Iris pigment epithelial cell (primary cell): ENCODE results near the gene C15orf62.

Experiments
- DNase-seq: peaks from one replicate; pipeline ENCODE4 v3.0.0-alpha.2; 2011; ENCODE audit warnings: low read depth

The C15orf62 gene

DNA sequence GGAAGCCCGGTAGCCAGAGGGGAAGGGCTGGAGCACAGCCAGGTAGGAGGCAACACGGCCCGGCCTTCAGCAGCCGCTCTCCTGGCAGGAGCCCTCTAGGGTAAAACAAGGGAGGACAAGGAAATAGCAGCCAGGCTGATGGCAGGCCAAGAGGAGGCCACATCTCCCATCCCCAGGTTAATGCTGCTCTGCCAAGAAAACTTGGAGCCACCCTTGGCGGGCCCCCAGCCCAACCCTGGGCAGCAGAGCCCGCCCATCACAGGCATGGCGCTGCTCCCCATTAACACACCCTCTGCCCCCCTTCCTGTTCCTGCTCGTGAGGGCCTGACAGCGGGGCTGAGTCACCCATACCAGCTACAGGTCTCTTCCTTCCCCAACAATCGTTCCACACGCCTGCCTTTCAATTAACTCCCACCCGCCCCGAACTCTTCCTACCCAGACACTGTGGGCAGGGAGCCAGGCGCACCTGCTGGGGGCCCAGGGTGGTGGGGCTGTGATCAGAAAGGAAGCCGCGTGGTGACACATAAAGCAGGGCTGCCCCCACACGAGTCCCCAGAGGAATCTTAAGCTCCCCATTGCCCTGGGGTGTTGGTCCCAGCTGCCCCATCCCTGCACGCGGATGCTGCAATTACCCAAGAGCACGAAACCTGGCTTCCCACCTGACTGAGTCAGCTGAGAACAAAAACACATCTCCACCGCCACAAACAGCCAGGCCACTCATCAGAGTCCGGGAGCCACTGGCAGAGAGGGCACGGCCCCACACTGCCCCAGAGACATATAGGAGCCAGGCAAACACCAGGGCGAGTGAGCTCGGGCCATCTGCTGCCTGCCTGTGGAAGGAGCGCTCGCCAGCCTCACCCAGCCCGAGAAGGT, at the start of gene C15orf62:
TSS of gene C15orf62 (plus strand) at position 707 of the 873 bp plus-strand sequence. CDS start 516 bp downstream, outside the sequence.
- DNase-seq = peak; percentile 66

- DNase-seq = no peak
Observed at GRCh38 chr15:40721701-40722100, 48.1 kb upstream of the C15orf62 start.

- no peak for DNase-seq
Observed at GRCh38 chr15:40722354-40722753, 47.4 kb upstream of the C15orf62 start.

DNA sequence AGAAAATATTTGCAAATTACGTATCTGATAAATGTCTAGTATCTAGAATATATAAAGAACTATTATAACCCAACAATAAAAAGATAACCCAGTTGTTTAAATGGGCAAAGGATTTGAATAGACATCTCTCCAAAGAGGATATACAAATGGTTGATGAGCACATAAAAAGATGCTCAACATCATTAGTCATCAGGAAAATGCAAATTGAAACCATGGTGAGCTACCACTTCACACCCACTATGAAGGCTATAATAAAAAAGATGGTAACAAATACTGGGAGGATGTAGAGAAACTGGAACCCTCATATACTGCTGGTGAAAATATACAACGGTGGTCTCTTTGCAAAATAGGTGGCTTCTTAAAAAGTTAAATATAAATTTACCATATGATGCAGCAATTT, 46.8 kb upstream of the C15orf62 start:
- DNase-seq = peak; percentile 25

DNA sequence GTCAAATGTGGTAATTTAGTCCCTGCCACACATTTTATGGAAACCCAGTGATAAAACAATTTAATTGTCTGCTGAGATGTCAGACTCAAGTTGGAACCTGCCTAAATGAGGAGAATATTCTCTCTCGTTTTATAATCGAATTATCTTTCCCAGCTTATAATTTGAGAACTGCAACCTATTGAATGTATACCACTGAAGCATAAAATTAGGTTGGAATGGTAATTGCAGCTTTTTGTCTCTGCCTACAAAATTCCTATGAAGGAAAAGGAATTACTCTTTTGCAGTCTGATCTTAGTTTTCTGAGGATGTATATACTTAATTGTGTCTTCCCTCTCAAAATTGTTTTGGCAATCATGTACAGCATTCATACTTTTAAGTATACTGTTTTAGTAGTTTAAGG, 45.9 kb upstream of the C15orf62 start:
- DNase-seq = no peak

- peak; percentile 31 for DNase-seq
Observed at GRCh38 chr15:40731034-40731433, 38.7 kb upstream of the C15orf62 start.

DNA sequence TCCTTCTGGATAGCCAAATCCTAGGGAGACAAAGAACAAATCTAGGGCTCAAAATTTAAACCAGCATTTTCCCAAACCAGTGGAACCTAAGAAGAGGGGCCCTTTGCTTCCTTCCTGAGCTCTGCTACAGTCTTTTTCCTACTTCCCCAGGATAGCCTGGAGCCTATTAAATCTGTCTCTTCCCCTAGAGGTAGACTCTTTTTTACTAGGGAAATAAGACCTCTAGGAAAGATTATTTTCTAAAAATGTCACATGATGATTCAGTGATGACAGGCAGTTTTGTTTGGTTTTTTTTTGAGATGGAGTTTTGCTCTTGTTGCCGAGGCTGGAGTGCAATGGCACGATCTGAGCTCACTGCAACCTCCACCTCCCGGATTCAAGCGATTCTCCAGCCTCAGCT, 33.2 kb upstream of the C15orf62 start:
- no peak for DNase-seq

DNA sequence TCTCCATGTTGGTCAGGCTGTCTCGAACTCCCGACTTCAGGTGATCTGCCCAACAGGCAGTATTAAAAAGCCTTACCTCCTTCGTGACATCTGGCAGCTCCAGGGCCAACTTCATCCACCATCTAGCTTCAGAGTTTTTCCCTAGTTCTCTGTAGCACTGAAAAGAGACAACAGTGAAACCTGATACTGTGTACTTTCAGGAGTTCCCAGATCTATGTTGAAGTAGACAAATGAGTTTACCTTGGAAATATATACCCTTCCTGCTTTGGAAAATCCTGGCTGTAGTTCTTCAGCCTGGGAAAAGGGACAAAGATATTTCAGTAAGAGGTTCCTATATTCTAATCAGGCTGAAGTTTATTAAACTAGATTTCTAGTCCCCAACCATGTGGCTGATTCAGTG, 32.7 kb upstream of the C15orf62 start:
- DNase-seq = no peak

DNA sequence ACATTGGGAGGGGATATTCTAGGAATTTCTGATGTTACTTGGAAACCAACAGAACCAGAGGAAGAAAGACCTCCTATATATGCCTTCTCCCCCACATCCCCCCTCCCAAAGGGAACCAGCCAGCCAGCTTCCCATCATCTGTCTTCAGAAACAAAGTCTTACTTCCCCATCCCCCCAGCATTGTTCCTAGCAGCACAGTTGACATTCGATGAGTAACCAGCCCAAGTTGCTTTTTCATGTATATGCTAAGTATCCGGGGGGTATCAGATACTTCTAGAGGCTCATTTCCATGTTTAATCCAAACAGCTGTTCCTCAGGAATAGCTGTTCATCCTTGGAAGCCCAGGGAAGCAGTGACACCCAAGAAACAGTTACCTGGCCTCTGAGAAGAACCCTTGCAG, 30.7 kb upstream of the C15orf62 start:
- DNase-seq = no peak

- no peak for DNase-seq
Observed at GRCh38 chr15:40739854-40740253, 29.9 kb upstream of the C15orf62 start.

- no peak for DNase-seq
Observed at GRCh38 chr15:40743485-40743901, 26.3 kb upstream of the C15orf62 start.

- DNase-seq = peak; percentile 85
Observed at GRCh38 chr15:40743921-40744814, 25.6 kb upstream of the C15orf62 start.

- DNase-seq = no peak
Observed at GRCh38 chr15:40744815-40745152, 25.0 kb upstream of the C15orf62 start.

DNA sequence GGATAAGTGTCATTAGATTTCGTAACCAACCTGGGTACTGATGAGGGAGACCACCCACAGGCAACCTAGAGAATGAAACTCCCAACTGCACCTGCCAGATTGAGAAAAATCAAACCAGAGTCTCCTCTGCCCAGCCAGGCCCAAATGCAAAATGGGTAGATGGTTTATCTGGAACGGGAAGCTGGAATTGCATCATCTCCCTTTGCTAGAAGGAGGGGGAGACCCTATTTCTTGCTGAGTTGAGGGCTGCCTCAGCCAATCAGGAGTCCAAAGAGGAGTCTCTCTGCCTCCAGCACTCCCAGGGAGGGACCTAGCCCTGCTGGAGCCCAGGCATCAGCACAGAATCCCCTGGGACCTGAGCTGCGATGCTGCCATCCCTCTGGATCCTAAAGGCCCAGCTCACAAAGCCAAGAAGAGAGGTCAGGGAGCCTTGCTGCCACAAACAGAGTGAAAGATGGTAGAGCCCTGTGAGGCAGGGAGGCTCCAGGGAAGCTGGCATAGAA, 22.8 kb upstream of the C15orf62 start:
- peak; percentile 36 for DNase-seq

DNA sequence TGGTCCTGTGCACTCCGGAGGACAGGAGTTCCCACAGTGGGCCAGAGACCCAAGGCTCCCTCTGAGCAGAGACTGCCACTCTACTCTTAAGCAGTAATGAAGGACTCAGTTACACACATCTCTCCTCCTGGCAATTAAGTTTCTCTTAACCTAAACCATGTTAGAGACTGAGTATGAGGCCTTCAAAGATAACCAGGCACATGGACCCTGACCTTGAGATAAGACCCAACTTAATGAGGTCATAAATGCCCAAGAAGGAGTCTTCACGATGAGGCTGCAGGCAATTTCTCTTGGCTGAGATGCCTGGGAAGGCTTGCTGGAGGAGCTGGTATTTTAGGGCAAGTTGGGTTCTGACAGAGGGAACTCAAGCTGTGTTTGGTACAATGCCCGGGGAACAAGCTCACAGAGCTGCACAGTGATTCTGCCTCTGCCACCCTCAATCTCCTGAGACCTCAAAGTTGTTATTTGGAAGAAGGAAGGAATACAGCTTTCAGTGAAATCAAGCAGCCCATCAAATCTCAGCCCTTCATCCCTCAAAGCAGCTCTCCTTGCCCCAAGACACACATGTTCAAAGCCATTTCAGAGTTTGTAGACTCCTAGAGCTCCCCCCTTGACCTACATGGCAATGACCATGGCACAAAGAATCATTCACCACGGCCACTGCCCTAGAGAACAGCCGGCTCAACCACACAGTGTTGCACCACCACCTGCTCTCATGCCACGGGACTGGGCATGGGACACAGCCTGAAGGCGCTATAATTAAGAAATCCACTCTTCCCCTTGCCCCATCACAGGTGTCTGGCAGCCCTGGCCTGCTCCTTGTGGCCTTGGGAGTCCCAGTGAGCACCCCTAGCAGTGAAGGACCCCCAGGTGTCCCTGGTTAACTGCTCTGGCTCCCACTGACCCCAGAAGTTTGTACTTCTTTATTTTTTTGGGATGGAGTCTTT, 21.8 kb upstream of the C15orf62 start:
- DNase-seq = no peak

DNA sequence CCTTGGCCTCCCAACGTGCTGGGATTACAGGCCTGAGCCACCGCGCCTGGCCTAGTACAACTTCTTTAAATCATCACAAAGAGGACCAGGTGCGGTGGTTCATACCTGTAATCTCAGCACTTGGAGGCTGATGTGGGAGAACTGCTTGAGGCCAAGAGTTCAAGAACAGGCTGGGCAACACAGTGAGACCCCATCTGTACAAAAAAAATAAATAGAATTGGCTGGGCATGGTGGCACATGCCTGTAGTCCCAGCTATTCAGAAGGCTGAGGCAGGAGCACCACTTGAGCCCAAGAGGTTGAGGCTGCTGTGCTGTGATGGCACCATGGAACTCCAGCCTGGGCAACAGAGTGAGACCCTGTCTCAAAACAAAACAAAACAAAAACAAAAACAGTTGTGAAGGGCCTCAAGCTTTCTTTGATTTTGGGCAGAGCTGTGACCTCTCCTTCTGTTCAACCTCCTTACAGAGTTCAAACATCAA, 20.6 kb upstream of the C15orf62 start:
- no peak for DNase-seq

DNA sequence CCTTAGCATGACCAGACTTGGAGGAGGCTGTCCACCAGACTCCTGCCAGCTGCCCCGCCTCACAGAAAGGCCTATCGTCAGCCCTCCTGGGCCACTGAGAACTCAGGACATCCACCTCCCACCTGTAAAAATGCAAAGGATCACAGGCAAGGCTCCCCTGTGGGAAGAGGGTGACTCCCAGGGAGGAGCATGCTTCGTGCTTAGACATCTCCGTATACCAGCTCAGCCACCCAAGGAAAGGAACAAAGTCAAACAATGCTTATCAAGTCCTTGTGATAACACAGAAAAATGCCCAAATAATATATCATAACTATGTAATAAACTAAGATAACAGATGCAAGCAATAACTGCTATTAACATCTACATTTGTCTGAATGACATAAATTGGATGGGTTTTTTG, 18.9 kb upstream of the C15orf62 start:
- no peak for DNase-seq

GRCh38 chr15:40751745-40752144, 18.0 kb upstream of the C15orf62 start:
- DNase-seq = no peak

DNA sequence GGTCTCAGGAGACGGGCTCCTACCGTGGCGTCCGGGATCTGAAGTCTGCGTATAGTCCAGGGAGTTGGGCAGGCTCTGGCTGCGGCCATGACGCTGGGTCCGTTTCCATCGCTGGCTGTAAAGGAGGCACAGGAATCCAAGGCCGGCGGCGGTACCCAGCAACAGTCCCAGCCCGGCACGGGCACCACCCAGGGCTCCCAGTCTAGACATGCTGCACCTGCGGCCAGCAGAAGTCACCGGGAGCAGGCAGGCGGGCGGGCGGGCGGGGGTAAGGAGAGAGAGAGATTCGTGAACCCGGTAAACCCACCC, 15.3 kb upstream of the C15orf62 start:
- DNase-seq = peak; percentile 40

GRCh38 chr15:40754883-40755811, 14.6 kb upstream of the C15orf62 start, which contains the start of gene RMDN3:
Gene RMDN3, minus strand, starts transcription at chr15:40755254. Its CDS starts 471 bp downstream, at chr15:40754783.
- DNase-seq = peak; percentile 90
